ENCODE measurements around the gene ENTREP3. TPM values are rescaled to one million over a fixed set of nuclear protein-coding genes. Genes with fewer than 3 reads are reported as not detected.
"Not testable (repeated sequence)": the region's sequence is repeated elsewhere in the genome, so short reads cannot be mapped to it uniquely, and the experiment has no call there.

Gene ENTREP3
- total RNA-seq, 3 donors from 2014 or later = 8.2 to 12.1 (median 10.2) TPM

DNA sequence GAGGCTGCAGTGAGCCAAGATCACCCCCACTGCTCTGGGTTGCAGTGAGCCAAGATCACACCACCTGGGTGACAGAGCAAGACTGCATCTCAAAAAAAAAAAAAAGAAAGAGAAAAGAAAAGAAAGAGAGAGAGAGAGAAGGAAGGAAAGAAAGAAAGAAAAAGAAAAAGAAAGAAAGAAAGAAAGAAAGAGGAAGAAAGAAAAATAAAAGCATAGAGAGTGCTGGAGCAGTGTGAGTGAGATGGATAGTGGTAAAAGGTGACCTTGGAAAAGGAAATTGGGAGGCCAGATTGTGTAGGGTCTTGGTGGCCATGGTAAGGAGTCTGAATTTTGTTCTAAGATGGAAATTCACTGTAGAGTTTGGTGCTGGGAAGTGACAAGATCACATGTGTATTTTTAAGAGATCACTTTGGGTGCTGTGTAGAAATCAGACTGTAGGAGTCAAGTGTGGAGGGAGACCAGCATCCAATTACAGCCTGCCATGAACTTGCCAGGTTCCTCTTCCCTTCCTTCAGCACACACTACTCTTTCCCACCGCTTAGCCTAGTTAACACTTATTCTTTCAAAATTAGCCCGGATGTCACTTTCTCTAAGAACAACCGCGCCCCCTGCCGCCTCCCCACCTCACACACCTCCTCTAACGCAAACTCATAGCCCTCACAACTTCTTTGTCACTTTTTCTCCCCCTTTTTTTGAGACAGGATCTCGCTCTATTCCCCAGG lies 28.9 kb downstream of the ENTREP3 start:
- H3K4me3 ChIP-seq = peak overlapping the region; percentile 57 to 75 (median 65)
- intact Hi-C loops (cut with DNase I; ENCODE audit: low total_unique reads) = no loop called here
- no peaks in the 10 kb centered on the region for H3K4me1 ChIP-seq
- H3K9me3 ChIP-seq = no peaks in the 10 kb centered on the region
- peak in 1 of 2 donors; percentile 69 for DNase-seq (ENCODE audit: low spot score in 2 of 2)
- no peaks in the 10 kb centered on the region for H3K27me3 ChIP-seq
- H3K36me3 ChIP-seq = no peaks in the 10 kb centered on the region
- TF ChIP-seq POLR2AphosphoS5 (IDR thresholded peaks at IDR 0.05) = no peak
- TF ChIP-seq, protein P1, sequence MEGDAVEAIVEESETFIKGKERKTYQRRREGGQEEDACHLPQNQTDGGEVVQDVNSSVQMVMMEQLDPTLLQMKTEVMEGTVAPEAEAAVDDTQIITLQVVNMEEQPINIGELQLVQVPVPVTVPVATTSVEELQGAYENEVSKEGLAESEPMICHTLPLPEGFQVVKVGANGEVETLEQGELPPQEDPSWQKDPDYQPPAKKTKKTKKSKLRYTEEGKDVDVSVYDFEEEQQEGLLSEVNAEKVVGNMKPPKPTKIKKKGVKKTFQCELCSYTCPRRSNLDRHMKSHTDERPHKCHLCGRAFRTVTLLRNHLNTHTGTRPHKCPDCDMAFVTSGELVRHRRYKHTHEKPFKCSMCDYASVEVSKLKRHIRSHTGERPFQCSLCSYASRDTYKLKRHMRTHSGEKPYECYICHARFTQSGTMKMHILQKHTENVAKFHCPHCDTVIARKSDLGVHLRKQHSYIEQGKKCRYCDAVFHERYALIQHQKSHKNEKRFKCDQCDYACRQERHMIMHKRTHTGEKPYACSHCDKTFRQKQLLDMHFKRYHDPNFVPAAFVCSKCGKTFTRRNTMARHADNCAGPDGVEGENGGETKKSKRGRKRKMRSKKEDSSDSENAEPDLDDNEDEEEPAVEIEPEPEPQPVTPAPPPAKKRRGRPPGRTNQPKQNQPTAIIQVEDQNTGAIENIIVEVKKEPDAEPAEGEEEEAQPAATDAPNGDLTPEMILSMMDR (IDR thresholded peaks at IDR 0.05) = peak; percentile 36 to 50 (median 48)
- peak overlapping the region; percentile 88 to 89 for H3K27ac ChIP-seq

- intact Hi-C loops (cut with DNase I; ENCODE audit: low total_unique reads); H3K36me3 ChIP-seq; H3K4me3 ChIP-seq; H3K9me3 ChIP-seq; H3K27me3 ChIP-seq; H3K4me1 ChIP-seq; DNase-seq (ENCODE audit: low spot score in 2 of 2): not testable (repeated sequence)
- peak overlapping the region; percentile 57 to 75 for H3K27ac ChIP-seq
Measured at GRCh38 chr1:155225404-155225759, 29.9 kb downstream of the ENTREP3 start.

GRCh38 chr1:155223047-155223446 lies 32.2 kb downstream of the ENTREP3 start:
- TF ChIP-seq POLR2A (IDR thresholded peaks at IDR 0.05) = no peak
- no peak for TF ChIP-seq POLR2AphosphoS5 (IDR thresholded peaks at IDR 0.05)
- TF ChIP-seq, protein P1 (IDR thresholded peaks at IDR 0.05) = no peak
- no peaks in the 10 kb centered on the region for H3K36me3 ChIP-seq
- H3K4me3 ChIP-seq = no peak overlapping the region
- intact Hi-C loops (cut with DNase I; ENCODE audit: low total_unique reads) = no loop called here
- H3K27me3 ChIP-seq = no peaks in the 10 kb centered on the region
- H3K27ac ChIP-seq = no peak overlapping the region
- no peaks in the 10 kb centered on the region for H3K4me1 ChIP-seq
- H3K9me3 ChIP-seq = no peaks in the 10 kb centered on the region
- DNase-seq (ENCODE audit: low spot score in 2 of 2) = no peak

DNA sequence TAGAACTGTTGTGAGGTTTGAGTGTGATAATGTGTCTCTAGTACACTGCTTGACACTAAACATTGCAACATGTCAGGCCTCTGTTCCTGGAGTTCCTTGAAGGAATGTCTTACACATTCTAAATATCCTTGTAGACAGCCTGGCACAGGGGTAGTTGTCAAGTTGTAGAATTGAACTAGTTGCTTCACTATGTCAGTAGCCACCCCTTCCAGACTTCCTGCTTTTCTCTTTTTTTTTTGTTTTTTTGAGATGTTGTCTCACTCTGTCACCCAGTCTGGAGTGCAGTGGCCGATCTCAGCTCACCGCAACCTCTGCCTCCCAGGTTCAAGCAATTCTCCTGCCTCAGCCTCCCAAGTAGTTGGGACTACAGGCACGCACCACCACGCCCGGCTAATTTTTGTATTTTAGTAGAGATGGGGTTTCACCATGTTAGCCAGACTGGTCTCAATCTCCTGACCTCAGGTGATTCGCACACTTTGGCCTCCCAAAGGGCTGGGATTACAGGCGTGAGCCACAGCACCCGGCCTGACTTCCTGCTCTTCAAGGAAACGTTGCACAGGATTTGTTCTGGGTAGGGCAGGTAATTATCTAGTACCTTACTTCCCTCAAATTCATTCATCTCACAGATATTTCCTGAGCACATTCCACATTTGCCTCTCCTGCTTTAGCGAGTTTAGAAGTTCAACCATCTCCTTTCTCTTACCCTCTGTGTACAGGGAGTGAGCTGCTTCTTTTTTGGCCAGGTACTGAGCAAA lies 34.9 kb downstream of the ENTREP3 start:
- H3K36me3 ChIP-seq; H3K27ac ChIP-seq; H3K27me3 ChIP-seq; DNase-seq (ENCODE audit: low spot score in 2 of 2); intact Hi-C loops (cut with DNase I; ENCODE audit: low total_unique reads); H3K4me3 ChIP-seq; H3K4me1 ChIP-seq; H3K9me3 ChIP-seq: not testable (repeated sequence)

GRCh38 chr1:155219592-155220031 lies 35.7 kb downstream of the ENTREP3 start:
- TF ChIP-seq, protein P1 (IDR thresholded peaks at IDR 0.05) = no peak
- no peak for TF ChIP-seq POLR2A (IDR thresholded peaks at IDR 0.05)
- no peak for TF ChIP-seq POLR2AphosphoS5 (IDR thresholded peaks at IDR 0.05)
- H3K9me3 ChIP-seq = no peaks in the 10 kb centered on the region
- no peak for DNase-seq (ENCODE audit: low spot score in 2 of 2)
- no peaks in the 10 kb centered on the region for H3K27me3 ChIP-seq
- H3K36me3 ChIP-seq = no peaks in the 10 kb centered on the region
- intact Hi-C loops (cut with DNase I; ENCODE audit: low total_unique reads) = no loop called here
- peak overlapping the region in 2 of 3 donors; percentile 14 to 45 for H3K4me3 ChIP-seq
- H3K4me1 ChIP-seq = no peaks in the 10 kb centered on the region
- peak overlapping the region in 1 of 2 donors; percentile 1 for H3K27ac ChIP-seq
